D341Med (cell line): ENCODE results near the gene PNPLA2.
A peak's percentile ranks its signal among the peaks of the same experiment; 100 is the strongest.

Experiments used
- DNase-seq: peaks from one replicate; pipeline ENCODE4 v3.0.0; 2012; ENCODE audit warnings: low spot score

The PNPLA2 gene

DNA sequence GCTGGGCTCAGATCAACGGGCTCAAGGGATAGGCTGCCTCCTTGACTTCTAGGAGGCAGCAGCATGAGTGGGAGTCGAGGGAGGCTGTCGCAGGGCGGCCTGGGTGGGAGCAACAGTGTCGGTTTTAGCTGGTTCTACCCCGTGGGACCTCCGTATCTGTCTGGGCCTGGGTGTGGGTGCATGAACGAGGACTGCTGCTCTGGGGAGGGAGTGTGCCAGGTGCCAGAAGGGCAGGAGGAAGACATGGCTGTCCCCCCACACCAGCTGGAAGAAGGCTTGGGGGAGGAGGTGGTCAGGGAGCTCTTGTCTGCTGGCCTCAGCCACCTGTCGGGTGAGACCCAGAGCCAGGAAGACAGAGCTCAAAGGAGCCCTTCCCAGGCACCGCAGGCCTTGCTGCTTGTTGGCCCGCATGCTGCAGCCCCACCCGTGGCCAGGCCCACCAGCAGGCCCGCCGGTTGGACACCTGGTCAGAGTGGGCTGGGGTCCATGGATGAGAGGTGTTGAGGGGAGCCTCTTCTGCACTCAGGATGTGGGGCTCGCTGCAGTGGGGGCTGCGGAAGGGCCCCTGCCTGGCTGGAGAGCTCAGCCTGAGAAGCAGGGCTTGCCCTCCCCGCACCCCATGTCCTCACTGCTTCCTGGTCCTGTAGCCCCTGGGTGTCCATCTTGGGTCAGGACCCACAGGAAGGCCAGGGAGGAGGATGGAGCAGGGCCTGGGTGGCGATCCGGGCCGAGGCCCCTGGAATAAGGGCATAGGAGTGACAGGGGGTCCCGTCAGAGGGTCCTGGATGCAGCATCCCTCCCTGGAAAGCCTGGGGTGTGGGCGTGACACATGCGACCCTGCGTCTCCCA, 32.3 kb upstream of the PNPLA2 start:
- no peak for DNase-seq

DNA sequence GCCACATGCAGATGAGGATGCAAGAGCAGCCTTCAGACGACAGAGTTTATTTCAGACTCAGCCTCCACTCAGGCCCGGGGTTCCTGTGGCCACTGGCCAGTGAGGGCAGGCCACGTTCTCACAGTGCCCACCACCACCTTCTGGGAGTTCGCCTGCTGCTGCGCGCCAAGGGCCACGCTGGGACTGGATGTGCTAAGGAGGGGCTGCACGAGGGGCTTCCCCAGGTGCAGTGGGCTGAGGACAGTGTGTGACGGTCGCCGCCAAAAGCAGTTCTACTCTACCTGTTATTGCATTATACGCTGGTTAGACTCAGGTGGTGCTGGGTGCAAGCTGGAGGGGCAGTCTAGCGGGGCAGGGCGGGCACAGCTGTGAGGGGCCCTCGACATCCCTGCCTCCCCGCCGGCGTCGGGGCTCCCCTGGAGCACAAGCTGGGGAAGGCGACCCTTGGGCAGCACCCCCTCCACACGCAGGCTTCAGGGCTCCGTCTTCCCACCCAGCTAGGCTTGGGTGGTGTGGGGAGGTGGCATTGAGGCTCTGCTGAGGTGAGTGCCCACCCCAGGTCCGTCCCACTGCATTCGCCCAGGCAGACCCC, 31.5 kb upstream of the PNPLA2 start:
- DNase-seq = no peak

DNA sequence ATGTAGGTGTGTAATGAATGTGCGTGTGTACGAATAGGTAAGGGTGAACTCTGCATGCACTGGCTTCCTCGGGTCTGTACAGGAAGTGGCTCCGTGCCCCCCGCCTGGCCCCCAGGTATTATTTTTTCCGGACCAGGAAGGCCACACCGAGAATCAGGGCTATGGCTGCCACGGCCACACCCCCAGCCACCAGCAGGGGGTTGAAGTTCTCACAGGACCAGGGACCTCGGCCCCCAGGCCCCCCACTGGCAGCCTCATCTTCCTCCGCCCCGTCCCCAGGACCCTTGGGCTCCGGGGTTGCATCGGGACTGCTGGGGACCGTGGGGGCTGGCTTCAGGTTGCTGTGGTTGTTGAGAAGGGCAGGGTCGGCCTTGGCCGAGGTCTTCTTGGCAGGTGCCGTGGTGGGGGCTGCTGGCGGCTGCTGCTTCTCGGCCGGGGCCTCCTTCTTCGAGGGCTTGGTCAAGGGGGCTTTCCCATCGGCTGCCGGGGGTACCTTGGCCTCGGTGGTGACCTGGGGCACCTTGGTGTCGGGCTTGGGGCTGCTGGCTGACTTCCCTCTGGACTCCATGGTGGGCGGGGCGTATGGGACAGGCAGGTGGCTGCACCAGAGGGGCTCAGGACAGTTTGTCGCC, 30.6 kb upstream of the PNPLA2 start:
- no peak for DNase-seq

DNA sequence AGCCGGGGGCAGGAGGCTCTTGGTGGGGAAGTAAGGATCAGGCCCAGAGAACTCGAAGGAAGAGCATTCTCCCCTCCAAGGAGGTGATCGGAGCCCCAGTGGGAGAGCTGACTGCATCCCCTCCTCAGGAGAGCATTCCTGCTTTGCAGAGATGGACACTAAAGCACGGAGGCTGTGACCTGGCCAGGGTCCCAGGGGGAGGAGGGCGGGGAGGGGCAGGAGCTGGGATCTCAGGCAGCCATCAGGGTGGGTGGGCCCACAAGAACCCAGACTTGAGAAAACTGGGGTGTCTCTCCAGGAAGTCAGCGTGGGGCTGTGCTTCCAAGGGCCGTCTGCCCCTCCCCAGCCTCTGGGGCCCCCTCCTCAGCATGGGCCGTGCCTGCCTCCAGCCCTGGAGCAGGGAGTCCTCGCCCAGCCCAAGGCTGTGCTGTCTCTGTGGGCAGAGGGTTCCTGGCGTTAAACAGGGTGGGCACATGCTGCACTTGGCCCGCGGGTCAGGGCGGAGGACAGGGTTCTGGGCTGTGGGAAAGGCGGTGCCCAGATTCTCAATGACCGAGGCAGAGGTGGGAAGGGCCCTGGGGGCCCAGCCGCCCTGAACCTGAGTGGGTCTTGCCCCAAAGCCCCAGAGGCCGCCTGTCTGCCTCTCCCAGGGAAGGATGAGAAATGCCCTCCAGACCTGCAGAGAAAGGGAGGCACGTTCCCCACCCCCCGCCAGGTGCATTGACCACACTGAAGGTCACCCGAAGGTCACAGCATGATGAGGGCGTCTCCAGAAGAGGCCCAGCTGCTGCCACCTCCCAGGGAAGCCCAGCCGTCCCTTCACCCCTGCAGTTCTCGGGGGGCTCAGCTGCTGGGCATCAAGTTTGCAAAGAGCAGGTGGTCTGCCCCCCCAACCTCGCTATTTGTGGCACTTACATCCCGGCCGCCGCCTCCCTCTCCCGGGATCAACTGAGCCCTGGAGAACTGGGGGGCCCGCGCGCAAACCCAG, 29.5 kb upstream of the PNPLA2 start:
- DNase-seq = no peak

DNA sequence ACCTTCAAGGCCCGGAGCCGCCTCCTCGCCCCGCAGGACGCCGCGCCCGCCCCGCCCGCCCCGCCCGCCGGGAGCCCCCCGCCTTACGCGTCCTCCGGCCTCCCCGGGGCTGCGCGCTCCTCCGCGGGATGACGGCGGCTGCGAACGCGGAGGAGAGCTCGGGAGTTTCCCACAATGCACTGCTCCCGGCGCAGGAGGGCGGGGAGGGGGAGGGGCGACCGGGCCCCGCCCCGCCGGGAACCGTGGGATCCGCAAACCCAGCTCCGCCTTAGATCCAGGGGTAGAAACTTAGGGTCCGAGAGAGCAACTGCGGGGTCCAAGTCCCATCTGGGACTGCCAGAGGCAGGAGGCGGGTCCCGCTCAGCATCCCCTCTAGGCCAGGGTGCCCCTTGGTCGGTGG, 28.8 kb upstream of the PNPLA2 start, which contains the start of gene CEND1:
CEND1 (minus strand) TSS at position 148 of the 400 bp plus-strand sequence. CDS start 1,514 bp downstream, outside the sequence.
- peak; percentile 81 for DNase-seq

DNA sequence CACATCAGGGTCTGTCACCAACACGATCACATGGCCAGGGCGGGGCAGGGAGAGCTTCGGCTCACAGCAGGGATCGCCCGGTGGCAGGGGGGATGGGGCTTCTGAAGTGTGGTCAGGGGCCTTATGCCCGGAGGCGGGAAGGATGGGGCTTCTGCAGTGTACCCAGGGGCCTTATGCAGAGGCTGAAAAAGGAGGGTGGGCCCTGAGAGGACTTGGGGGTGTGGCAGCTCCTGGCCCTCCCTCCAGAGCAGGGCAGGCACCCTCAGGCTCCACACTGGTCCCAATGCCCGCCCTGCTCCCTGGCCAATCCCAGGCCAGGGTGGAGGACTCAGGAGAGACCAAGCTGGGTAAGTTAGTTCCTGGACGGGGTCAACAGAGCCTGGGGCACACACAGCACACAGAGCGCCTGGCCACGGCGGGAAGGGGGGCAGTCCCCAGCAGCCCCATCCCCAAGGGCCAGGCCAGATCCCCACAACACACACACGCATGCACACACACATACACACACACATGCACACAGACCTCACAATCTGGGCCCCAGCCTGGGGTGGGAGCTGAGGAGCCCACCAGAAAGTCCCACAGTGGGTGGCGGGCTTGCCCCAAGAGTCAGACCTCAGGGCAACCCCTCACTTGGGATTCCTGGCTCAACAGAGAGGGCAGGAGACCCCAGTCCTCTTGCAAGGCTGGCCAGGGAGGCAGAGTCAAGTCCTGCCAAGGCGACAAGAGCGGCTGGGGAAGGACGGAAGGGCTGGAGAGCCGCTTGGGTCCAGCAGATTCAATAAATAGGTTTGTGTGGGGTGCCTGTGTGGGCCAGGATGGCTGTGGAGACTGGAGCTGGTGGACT, 27.8 kb upstream of the PNPLA2 start:
- DNase-seq = no peak

DNA sequence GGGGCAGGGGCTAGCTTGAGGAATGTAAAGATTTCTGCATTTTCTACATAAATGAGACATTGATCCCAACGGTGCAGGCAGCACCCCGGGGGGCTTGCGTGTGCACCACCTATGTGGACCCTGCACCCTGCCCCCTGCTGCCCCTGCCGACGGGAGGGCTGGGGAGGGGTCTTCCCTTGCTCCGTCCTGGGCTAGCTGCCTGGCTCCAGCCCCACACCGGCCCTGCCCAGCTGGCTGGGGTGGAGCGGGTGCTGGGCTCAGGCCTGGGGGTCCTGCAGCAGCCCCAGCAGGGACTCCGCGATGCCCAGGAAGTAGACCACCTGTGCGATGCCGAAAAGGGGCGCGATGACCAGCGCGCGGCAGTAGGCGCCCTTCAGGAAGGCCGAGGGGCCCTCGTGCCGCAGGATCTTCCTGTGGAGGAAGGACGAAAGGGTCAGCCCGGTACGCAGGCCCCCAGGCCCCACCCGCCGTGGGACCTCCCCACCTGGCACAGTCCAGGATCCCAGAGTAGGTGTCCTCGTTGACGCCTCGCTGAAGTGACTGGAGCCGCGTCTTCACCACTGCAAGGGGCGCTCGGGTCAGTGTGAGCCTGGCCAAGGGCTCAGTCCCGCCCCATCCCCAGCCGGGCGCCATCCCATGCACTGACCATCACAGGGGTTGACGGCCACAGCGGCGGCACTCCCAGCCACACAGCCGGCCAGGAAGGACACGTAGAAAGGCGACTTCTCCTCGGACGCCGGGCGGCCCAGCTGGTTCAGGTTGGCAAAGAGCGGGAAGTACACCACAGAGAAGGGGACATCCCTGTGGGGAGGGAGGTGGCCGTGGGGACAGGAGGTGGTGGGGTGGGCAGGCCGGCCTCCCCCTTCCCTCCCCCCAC, 26.8 kb upstream of the PNPLA2 start:
- DNase-seq = no peak

DNA sequence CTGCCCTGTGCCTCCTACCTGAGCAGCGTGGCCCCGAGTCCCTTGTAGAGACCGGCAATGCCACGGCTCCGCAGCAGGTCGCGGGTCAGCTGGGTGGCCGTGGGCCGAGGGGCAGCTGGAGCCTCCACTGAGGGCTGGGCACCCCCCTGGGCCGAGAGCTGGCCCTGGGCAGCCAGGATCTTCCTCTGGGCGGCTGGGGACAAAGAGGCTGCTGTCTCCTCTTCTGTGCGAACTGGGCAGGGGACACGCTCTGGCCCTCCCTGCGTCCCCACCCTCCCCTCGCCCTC, 26.2 kb upstream of the PNPLA2 start:
- DNase-seq = no peak

DNA sequence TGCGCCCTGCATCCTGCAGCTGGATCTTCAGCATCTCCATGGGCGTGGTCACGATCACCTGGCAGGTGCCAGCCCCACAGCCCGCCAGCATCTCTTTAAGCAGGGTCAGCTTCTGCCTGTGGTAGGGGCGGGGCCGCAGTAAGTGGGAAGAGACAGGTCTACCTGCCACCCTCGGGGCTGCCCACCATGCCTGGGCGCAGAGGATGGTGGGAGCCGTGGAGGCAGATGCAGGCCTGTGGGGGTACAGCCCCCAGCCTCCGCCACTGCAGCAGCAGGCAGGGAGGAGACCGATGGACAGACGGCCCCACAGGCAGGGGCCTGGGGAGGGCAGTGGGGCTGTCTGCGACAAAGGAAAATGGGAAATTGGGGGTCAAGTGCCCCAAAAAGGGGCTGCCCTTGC, 25.8 kb upstream of the PNPLA2 start:
- no peak for DNase-seq

DNA sequence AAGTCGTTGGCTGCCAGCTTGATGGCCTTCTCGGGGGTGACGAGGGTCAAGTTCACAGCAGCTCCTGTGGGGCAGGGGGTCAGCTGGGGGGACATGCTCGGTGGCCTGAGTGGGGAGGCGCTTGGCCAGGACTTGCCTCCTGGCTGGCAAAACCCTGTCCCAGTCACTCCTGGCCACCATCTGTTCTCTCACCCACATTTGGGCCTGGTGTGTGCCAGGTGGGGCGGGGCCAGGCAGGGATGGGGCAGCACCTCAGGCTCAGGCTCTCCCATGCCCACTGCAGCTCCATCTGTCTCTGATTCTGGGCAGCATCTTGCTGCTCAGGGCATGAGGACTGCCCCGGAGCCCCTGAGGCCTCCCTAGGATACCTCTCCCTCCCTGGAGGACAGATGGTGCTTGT, 25.2 kb upstream of the PNPLA2 start:
- DNase-seq = peak; percentile 71

DNA sequence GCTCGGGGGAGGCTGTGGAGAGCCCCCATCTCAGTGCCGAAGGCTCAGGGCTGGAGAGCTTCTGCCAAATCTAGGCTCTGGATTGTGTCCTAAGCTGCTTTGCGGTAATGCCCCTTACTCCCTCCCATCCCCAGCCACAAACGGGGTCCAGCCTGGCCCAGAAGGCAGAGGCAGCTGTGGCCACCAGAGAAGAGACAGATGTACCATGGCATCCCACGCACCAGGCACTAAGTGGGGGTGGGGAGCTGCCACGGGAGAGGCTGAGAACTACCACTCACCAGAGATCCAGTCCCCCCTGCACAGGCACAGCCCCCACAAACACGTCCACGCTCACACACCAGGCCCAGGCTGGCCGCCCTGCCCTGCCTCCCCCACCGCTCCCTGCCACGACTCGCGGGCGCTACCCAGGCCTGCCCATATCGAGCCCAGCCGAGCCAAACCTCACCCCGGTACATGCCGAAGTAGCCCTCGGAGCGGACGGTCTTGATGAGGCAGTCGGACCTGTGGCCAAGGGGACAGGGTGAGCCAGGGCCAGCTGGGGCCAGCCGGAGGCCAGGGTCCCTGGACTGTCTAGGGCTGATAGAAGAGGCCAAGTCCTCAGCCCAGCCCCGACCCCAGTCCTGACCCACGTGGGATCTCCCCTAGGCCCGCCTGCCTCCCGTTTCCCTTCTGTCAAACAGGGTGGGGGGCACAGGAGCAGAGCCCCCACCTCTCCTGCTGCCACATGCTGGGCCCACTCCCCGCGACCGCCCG, 24.5 kb upstream of the PNPLA2 start:
- no peak for DNase-seq

DNA sequence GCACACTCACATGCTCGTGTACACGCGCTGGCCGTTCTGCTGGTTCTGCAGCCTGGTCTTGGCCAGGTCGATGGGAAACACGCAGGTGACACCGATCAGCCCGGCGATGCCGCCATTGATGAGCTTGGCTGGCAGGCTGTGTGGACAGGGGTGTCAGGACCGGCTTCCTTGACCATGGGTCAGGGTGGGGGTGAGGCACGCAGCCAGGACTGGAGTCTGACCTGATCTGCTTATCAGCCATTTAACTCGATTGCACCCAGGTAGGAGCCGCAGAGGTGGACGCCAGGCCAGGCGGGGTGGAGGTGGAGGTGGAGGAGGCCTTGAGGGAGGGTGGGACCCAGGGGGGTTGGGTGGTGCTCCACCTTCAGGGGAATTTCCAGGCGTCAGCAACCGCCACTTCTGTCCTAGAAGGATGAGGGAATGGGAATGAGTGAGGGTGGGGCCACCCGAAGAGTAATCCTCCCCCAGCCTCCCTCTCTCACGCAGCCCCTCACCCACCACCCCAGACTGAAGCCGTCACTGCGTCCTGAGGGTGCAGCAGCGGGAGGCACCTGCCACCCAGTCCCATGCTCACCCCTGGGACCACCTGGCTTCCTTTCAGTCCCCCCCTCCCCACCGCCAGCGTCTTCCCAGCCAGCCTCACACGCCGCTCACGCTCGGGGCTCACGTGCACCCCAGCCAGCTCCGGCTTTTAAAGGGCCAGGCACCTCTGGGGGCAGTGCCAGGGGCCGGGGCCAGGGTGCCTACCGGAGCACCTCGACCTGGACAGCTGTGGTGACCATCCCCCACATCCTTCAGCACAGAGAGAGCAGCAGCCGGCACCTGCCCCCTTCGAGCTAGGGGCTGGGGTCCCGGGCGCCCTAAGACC, 23.7 kb upstream of the PNPLA2 start:
- DNase-seq = peak; percentile 79

DNA sequence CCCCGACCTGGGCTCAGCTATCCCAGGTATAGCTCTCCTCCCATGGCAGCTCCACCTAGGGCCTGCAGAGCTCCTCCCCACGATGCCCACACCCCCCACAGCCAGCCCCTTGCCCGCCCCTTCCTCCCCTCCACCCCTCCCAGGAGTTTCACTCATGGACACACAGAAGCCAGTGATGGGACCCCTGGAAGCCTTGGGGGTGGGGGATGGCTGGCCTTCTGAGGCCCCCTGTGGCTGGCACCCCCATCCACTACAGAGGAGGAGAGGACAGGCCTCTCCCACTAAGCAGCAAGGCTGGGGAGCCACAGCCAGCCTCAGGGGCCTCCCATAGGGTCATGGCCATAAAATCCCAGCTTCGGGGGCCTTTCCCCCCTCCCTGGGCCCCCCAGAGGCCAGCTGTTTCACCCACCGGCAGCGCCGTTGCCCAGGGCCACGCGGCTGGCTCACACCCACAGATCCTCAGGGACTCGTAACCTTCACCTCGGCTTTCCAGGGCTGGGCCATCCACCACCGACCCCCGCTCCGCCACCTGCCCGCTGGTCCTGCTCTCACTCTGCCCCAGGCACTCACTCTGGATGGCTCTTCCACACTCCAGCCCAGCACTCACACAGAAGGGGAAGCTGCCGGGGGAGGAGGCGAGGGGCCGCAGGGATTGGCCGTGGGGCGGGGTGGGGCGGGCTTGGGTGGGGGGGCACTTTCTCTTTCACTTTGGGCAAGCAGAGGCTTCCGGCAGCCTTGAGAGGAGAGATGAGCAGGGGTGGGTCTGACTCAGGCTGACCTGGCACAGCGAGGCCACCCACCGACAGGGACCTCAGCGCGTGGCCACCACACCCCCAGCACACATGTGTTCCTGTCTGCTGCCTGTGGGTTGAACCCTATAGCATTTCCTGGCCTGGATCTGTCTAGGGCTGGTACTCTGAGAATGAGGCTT, 22.8 kb upstream of the PNPLA2 start:
- DNase-seq = peak; percentile 78

DNA sequence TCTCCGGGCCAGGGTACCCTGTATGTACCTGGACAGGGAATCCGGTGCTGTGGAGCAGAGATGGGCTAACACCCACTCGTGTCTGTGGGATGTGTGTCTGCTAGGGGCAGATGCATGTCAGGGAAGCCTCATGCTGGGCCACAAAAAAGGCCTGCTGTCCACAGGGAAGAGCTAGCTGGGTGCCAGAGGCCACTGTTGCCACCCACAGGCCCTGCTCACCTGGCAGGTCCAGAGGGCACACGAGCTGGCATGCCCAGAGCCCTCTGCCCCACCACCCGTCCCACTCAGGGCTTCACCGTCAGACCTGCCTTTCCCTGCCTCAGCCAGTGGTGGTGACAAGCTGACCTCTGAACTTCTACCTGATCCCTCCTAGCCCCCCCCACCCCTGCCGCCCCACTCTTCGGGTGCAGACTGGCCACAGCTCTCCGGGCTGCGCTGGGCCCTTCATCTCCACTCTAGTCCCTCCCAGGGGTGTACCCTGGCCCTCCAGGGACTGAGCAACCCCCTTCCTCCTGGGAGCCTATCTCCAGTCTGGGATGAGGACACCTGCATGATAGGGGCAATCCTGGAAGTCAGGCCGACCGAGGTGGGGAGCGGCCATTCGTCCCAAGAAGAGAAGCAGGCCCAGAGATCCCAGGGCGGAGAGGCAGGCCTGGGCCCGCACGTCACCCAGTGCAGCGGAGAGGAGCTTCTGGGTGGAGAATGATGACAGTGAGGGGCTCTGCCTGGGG, 22.0 kb upstream of the PNPLA2 start:
- no peak for DNase-seq

DNA sequence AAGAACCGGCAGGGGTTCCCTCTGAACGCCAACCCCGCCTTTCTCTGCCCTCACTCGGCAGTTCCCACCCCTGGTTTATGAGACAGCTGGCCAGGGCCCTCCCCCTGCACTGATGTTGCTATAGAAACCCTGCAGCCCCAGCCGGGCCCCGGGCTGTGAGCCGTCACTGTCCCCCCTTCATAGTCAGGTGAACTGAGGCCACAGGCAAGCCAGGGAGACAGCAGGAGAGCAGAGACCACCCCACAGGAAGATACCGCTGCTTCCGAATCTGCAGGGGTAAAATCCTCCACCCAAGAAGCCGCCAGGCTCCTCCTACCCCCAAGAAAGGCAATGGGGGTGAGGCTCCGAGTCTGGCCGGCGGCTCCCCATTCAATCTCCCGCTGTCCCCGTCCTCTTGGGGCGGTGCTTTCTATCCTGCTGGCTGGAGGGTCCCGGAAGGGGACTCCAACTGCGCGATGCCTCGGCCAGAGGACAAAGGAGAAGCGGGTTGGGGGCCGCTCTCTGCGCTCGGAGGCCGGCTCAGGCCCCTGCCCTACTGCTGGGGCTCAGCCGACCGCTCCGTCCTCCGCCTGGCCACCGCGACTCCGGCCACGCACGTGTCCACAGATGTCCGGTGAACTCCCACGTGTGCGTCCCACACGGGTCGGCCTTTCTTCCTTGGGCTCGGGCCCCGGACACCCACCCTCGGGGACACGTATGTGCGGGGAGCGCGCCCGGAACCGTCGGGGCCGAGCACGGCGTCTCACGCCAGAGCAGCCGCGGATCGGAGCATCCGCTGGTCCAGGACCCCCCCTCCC, 21.2 kb upstream of the PNPLA2 start:
- peak; percentile 87 for DNase-seq
